Sigmoid colon (tissue), 3 donors: ENCODE data around the gene ATP5F1C.

Experiments
- POLR2A ChIP-seq, 2 donors: fragments of 450-650 bp; IDR thresholded peaks; one replicate each; pipeline ENCODE4 v1.6.1; 2016; ENCODE audit warnings: antibody characterized with exemption in 2 of 2, mild to moderate bottlenecking in 2 of 2, moderate library complexity in 2 of 2
- TF ChIP-seq, protein P1 (sequence below), 4 experiments: fragments of 450-650 bp in 3 of 4; fragments of 200-600 bp in 1 of 4; IDR thresholded peaks; one replicate each; pipeline ENCODE4 v1.5.1; 2016 to 2019; ENCODE audit warnings: antibody characterized with exemption in 4 of 4, mild to moderate bottlenecking in 3 of 4, moderate library complexity in 2 of 4

DNA sequence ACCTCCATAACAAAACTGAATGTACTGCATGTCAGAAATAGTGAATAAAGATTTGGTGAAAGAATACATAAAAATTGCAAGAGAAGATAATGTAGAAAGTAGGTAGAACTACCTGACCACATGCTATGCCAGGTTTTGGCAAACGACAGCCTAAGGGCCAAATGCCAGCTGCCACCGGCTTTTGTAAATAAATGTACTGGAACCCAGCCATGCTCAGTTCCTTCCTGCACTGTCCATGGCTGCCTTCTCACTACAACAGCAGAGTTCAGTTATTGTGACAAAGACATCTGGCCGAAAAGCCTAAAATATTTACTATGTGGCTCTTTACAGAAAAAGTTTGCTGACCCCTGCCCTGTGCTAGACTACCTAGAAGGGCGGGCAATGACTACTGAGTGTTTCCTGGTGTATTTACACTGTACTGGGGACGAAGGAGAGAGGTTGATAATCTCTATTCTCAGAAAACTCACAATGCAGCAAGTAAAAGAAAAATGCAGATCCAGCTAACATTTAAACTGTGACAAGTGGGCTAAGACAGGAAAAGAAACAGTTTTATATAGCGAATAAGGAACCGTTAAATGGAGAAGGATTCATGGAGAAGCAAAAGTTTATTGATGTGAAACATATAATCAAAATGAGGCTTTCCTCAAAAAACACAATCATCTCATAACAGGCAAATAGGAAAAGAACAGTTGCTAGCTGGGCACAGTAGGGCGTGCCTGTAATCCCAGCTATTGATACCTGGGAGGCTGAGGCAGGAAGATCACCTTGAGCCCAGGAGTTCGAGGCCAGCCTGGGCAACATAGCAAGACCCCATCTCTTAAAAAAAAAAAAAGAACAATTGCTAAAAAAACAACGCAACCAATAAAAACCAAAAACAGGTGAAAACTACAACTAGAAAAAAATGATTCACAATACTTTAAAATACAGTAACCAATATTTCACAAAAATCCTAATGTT, 13.9 kb upstream of the ATP5F1C start:
- TF ChIP-seq, protein P1, sequence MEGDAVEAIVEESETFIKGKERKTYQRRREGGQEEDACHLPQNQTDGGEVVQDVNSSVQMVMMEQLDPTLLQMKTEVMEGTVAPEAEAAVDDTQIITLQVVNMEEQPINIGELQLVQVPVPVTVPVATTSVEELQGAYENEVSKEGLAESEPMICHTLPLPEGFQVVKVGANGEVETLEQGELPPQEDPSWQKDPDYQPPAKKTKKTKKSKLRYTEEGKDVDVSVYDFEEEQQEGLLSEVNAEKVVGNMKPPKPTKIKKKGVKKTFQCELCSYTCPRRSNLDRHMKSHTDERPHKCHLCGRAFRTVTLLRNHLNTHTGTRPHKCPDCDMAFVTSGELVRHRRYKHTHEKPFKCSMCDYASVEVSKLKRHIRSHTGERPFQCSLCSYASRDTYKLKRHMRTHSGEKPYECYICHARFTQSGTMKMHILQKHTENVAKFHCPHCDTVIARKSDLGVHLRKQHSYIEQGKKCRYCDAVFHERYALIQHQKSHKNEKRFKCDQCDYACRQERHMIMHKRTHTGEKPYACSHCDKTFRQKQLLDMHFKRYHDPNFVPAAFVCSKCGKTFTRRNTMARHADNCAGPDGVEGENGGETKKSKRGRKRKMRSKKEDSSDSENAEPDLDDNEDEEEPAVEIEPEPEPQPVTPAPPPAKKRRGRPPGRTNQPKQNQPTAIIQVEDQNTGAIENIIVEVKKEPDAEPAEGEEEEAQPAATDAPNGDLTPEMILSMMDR (IDR thresholded peaks at IDR 0.05) = no peak
- no peak for TF ChIP-seq POLR2A (IDR thresholded peaks at IDR 0.05)
